NCI-H187 treated with DMSO at 0.1 percent for 48 hours (cell line): Measurements from ENCODE around the gene SNCB.
"Not testable (repeated sequence)": the region's sequence is repeated elsewhere in the genome, so short reads cannot be mapped to it uniquely, and the experiment has no call there.

Experiments used
- DNase-seq: peaks from one replicate; lab custom pipeline; 2025; lab: John Stamatoyannopoulos, UW

The SNCB gene

GRCh38 chr5:176624142-176624541, 6.2 kb downstream of the SNCB start:
- no peak for DNase-seq

DNA sequence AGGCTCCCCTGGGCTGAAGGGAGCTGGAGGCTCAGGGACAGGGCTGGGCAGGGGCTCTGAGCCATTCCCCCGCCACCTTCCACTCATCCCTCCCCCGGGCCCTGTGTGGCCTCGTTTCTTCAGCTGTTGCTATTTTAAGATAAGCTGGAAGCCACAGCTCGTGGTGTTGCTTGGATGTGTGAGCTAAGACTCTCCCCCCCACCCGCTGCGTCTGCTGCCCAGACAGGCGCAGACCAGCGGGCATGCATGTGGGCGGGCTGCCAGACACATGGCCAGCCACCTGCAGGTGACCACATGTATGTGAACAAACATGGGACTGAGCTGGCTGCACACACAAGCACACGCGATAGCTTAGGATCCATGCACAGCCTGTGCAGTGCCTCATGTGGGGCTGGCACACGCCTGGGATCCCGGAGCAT, 8.7 kb downstream of the SNCB start:
- no peak for DNase-seq

DNA sequence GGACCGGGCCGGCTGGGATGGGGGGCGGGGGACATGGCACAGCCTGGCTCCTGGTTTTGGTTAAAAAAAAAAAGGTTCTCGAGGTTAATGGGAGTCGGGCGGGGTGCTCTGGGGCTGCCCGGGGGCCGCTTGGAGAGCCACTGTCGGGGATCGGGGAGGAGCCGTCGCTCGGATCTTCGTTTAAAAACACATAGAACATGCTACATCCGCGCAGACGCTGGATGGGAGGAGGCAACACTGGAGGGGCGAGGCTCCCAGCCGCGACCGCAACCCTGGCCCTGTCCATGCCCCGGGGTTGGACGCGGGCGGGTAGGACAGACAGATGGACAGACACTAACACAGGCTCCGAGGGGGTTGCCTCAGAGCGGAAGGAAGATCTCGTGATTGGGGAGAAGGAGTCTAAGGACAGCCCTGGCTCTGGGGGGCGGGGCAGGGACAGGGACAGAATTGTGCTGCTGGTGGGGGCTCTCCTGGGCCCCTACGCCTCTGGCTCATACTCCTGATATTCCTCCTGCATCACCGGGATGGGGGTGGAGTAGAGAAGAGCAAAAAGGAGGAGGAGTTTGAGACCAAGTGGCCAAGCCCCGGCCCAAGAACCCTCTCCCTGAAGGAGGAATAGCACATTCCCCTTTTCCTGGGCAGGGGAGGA, 9.9 kb downstream of the SNCB start:
- no peak for DNase-seq

DNA sequence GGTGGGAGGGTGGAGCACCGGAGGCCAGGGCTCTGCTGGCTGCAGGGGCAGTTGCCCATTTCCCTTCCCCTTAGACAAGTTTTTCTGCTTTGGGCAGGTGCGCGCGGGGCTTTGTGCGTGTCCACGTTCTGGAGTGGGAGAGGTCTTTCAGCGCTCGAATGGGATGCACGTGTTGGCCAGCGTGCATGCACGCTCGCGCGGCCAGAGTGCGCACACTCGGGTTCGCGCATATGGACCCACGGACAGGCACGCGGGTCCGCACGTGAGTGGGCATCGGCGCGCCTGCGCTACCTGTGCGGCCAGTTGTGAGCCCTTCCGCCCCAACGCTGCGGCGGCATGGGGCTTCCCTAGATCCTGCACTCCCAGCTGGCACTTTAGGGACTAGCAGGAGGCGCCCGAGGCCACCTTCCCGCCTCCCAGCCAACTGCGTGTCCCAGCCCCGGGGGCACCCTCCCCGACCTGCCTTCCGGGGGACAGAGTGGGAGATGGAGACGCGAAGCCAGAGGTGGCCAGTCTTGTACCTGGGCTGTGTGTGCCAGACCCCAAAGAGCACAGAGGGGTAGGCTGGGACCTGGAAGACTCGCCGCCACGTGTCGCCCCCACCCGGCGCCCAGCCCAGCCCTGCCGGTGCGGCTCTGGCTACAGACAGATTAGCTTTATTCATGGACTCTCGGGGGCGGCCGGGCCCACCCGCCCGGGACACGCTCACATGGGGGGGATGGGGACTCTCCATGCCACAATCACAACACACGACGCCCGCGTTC, 10.6 kb downstream of the SNCB start:
- no peak for DNase-seq

DNA sequence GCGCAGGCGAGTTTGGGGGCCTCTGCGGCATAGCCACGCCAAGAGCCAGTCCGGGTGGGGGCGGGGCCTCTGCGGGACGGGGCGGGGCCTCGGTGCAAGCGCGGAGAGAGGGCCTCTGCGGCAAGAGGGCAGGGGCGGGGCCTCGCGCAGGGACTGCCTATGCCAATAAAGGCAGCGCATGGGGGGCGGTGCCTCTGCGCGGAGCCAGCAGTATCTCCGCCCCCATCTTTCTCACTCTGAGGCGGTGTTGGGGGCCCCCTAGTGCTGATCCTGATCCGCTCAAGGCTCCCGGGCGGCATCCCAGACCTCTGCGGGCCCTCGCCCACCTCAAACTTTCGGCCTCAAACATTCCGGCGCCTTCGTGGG, 11.1 kb downstream of the SNCB start:
- DNase-seq = peak; percentile 26

DNA sequence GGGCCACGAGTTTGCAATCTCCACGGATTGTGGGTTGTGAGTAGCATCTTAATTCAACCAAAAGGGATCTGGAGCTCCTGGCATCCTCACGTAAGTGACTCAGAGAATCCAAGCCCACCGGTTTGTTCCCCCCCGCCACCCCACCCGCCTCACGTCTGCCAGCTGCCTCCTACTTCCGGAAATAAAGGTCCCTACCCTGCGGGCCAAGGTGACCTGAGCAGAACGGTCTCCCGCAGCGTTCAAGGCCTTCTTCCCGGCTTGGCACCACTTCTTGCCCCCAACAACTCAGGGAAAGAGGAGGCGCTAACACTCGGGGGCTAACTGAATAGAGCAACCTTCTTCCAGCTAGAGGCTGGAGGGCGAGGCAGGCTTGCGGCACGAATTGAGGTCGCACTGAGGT, 11.6 kb downstream of the SNCB start:
- no peak for DNase-seq

GRCh38 chr5:176616511-176616910, 13.8 kb downstream of the SNCB start:
- DNase-seq = no peak

GRCh38 chr5:176614805-176615478, 15.4 kb downstream of the SNCB start:
- DNase-seq = no peak

- DNase-seq = no peak
Observed at GRCh38 chr5:176612855-176613254, 17.5 kb downstream of the SNCB start.

DNA sequence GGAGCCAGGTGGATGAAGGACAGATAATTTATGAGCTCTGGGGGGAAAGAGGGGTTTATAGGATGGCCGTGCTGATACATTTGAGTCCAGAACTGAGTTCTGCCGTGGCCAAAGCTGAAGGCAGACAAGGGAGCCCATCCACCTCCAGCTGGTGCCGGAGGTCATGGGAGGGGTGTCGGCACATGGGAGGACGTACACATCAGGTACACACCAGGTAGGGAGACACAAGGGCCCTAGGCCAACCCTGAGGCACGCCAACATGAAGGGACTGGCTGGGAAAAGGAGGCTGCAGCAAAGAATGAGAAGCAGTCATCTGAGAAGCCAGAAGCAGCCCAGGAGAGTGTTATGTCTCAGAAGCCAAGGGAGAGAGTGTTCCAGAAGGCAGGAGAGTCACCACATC, 18.3 kb downstream of the SNCB start:
- no peak for DNase-seq

DNA sequence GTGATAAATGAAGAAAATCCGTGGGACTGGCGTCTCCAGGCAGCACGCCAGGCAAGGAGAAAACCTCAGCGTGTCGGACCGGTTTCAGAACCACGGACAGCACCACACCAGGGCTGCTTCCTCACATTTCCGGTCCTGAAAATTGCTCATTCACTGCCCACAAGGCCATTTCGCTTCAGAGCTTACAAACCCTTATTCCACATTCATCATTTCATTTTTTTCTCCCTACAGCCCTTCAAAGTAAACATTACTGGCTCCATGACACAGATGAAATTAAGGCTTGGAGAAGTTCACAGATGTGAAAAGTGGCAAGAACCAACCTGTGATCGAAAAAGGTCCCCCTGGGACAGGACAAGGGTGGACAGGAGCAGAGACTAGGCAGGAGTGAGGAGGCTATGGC, 18.9 kb downstream of the SNCB start:
- DNase-seq = no peak

GRCh38 chr5:176610435-176610773, 19.9 kb downstream of the SNCB start:
- DNase-seq = no peak

- no peak for DNase-seq
Observed at GRCh38 chr5:176609724-176610434, 20.5 kb downstream of the SNCB start, which contains the start of gene GPRIN1. Gene GPRIN1, minus strand, starts transcription at chr5:176610156. Its CDS starts 10,322 bp downstream, at chr5:176599834.

DNA sequence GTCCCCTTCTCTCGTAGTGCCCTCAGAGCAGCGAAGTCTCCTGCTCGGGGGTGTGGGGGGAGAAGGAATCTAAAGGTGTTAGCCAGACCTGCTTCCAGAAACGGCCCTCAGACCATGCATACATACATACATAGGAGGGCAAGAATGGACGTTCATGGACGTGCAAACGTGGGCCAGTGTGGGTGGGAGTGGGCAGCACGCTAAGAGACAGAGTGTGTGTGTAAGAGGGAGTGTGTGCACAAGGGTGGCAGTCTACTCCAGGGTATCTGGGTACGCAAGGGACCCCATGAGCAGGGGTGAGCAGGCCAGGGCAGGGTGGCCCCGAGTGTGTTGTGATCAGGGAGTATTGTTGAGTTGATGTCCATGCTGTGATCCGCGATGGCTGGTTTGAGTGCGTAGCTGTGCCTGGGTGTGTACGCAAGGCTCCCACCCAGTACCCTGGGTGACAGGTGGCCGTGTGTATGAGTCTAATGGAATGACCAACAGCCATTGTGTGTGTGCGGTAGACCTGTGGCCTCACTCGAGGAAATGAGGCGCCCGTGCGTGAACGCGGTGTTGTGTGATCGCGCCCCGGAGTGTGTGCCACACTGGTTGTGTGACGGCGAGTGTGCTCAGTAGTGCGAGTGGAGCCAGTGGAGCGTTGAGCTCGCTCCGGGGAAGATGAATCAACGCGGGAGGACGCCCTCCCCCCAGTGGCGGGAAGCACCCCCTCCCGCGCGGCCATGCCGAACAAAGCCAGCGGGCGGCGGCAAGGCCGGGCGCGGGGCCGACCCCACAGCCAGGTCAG, 21.2 kb downstream of the SNCB start:
- no peak for DNase-seq

DNA sequence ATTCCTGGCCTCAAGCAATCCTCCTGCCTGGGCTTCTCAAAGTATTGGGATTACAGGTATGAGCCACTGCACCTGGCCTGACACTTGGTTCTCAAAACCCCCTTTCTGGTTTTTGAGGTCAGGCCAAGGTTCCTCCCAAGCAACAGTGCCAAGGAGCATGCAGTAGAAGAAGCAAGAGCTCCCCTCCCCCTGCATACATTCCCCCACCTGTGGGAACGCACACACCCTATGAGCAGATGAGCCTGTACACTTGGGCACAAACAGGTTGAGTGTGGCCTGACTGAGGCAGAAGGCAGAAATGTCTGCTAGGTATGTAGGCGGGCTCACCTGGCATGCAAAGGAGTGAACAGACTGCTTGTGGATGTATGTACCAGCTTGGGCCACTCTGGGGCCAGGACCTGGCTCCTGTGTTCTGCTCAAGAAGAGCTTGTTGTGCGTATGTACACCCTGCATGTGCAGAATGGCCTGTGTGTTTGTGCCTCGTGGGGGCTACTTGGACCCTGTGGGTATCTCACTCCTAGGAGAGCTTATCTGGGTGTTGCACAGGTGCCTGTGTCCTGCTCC, 22.1 kb downstream of the SNCB start:
- no peak for DNase-seq

DNA sequence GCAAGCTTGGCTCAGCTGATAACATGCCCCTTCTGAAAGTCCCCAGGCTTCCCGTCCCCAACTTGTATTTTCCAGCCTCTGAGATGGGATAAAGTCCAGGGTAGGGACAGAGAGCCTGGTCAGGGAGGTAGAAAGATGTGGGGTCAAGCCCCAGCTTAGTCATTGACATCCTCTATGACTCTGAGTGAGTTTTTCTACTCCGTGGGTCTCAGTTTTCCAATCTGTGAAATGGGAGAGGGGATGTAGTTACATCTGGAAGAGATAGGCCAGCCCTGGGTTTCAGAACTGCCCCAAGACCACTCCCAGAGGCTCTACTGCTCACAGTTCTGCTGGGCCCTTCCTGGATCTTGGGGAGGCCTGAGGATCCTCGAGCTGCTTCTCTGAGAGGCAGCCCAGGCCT, 23.5 kb downstream of the SNCB start:
- no peak for DNase-seq

GRCh38 chr5:176606032-176606431, 24.3 kb downstream of the SNCB start:
- DNase-seq = no peak

- DNase-seq = no peak
Observed at GRCh38 chr5:176603091-176603490, 27.2 kb downstream of the SNCB start.

GRCh38 chr5:176601901-176602482, 28.3 kb downstream of the SNCB start:
- no peak for DNase-seq

- not testable (repeated sequence) for DNase-seq
Observed at GRCh38 chr5:176599749-176600430, 30.4 kb downstream of the SNCB start.
